ENCODE data around the gene SORBS2. TPM values are rescaled to one million over a fixed set of nuclear protein-coding genes. Genes with fewer than 3 reads are reported as not detected.

SORBS2 gene
- total and polyA plus RNA-seq, 2 experiments from 2014 or later, result 0.32 to 1.5 TPM

GRCh38 chr4:185624259-185624589 is 187.8 kb downstream of the SORBS2 start:
- in situ Hi-C loops (cut with MboI), result no loop called here
- Histone ChIP-seq H3K79me2 (ENCODE audit: insufficient read depth) (no peaks in the 10 kb centered on the region), H4K20me1 (ENCODE audit: insufficient read depth) (no peaks in the 10 kb centered on the region), H3K4me3 (no peak overlapping the region), H3K9ac (no peak overlapping the region), H2AFZ (no peak overlapping the region), H3K9me3 (ENCODE audit: low read depth) (no peaks in the 10 kb centered on the region), H3K4me2 (ENCODE audit: unreplicated experiment) (no peak overlapping the region), H3F3A (ENCODE audit: insufficient read depth) (no peaks in the 10 kb centered on the region), H3K36me3 (ENCODE audit: low read depth) (no peaks in the 10 kb centered on the region), H3K4me1 (ENCODE audit: insufficient read depth) (no peaks in the 10 kb centered on the region), H3K27ac (no peak overlapping the region), H3K9me2 (ENCODE audit: insufficient read depth) (no peaks in the 10 kb centered on the region), H3K27me3 (replicated peaks; ENCODE audit: insufficient read depth) (no peaks in the 10 kb centered on the region; the same call in 1 of the 2 replicates)
- DNase-seq, result no peak
- no peak for TF ChIP-seq EZH2phosphoT487 (IDR thresholded peaks at IDR 0.05; ENCODE audit: insufficient read depth, low read depth)
- no peak for TF ChIP-seq EZH2 (IDR thresholded peaks at IDR 0.05; ENCODE audit: insufficient read depth, poor library complexity, severe bottlenecking)
- 68 to 72% methylated on average over 10 of the region's 10 CpGs for WGBS, 2 experiments (ENCODE audit: low coverage in 1 of 2, low lambda C conversion rate in 2 of 2, missing lambda C conversion rate in 2 of 2)

- Histone ChIP-seq H3K4me3 (no peak overlapping the region), H3K36me3 (ENCODE audit: low read depth) (no peaks in the 10 kb centered on the region), H3K4me1 (ENCODE audit: insufficient read depth) (no peaks in the 10 kb centered on the region), H4K20me1 (ENCODE audit: insufficient read depth) (no peaks in the 10 kb centered on the region), H3K79me2 (ENCODE audit: insufficient read depth) (no peaks in the 10 kb centered on the region), H3F3A (ENCODE audit: insufficient read depth) (no peaks in the 10 kb centered on the region), H3K9ac (no peak overlapping the region), H3K4me2 (ENCODE audit: unreplicated experiment) (no peak overlapping the region), H3K27ac (no peak overlapping the region), H3K9me3 (ENCODE audit: low read depth) (no peaks in the 10 kb centered on the region), H3K27me3 (replicated peaks; ENCODE audit: insufficient read depth) (no peaks in the 10 kb centered on the region; the same call in 1 of the 2 replicates), H2AFZ (no peak overlapping the region), H3K9me2 (ENCODE audit: insufficient read depth) (no peaks in the 10 kb centered on the region)
- no peak for DNase-seq
- no peak for TF ChIP-seq EZH2phosphoT487 (IDR thresholded peaks at IDR 0.05; ENCODE audit: insufficient read depth, low read depth)
- in situ Hi-C loops (cut with MboI), result no loop called here
- WGBS, 2 experiments (ENCODE audit: low coverage in 1 of 2, low lambda C conversion rate in 2 of 2, missing lambda C conversion rate in 2 of 2), result 81 to 86% methylated on average over 43 to 46 of the region's 46 CpGs
Observed at GRCh38 chr4:185623444-185624258, 188.3 kb downstream of the SORBS2 start.

- no peak for TF ChIP-seq EZH2 (IDR thresholded peaks at IDR 0.05; ENCODE audit: insufficient read depth, poor library complexity, severe bottlenecking)
- TF ChIP-seq EZH2phosphoT487 (IDR thresholded peaks at IDR 0.05; ENCODE audit: insufficient read depth, low read depth), result no peak
- no peaks in the 10 kb centered on the region for H3F3A ChIP-seq (ENCODE audit: insufficient read depth)
- H4K20me1 ChIP-seq (ENCODE audit: insufficient read depth), result no peaks in the 10 kb centered on the region
- DNase-seq, result no peak
- H3K27me3 ChIP-seq (replicated peaks; ENCODE audit: insufficient read depth), result peaks cover 15% of the 10 kb centered on the region; the same call in 1 of the 2 replicates
- 51 to 54% methylated on average over 4 of the region's 4 CpGs for WGBS, 2 experiments (ENCODE audit: low coverage in 1 of 2, low lambda C conversion rate in 2 of 2, missing lambda C conversion rate in 2 of 2)
- H3K9ac ChIP-seq, result no peak overlapping the region
- H3K36me3 ChIP-seq (ENCODE audit: low read depth), result no peaks in the 10 kb centered on the region
- no peaks in the 10 kb centered on the region for H3K9me2 ChIP-seq (ENCODE audit: insufficient read depth)
- H3K4me2 ChIP-seq (ENCODE audit: unreplicated experiment), result no peak overlapping the region
- no peaks in the 10 kb centered on the region for H3K9me3 ChIP-seq (ENCODE audit: low read depth)
- H3K79me2 ChIP-seq (ENCODE audit: insufficient read depth), result no peaks in the 10 kb centered on the region
- H3K4me1 ChIP-seq (ENCODE audit: insufficient read depth), result no peaks in the 10 kb centered on the region
- H2AFZ ChIP-seq, result no peak overlapping the region
- in situ Hi-C loops (cut with MboI), result no loop called here
- no peak overlapping the region for H3K27ac ChIP-seq
- no peak overlapping the region for H3K4me3 ChIP-seq
Observed at GRCh38 chr4:185608185-185608584, 203.8 kb downstream of the SORBS2 start.

- in situ Hi-C loops (cut with MboI), result no loop called here
- no peak overlapping the region for H3K4me2 ChIP-seq (ENCODE audit: unreplicated experiment)
- no peak for DNase-seq
Observed at GRCh38 chr4:185602397-185602796, 209.6 kb downstream of the SORBS2 start.

More at GRCh38 chr4:185602397-185602796, 209.6 kb downstream of the SORBS2 start:
- no peaks in the 10 kb centered on the region for H3F3A ChIP-seq (ENCODE audit: insufficient read depth)
- WGBS, 2 experiments (ENCODE audit: low coverage in 1 of 2, low lambda C conversion rate in 2 of 2, missing lambda C conversion rate in 2 of 2), result 50 to 51% methylated on average over 3 of the region's 3 CpGs
- no peaks in the 10 kb centered on the region for H3K4me1 ChIP-seq (ENCODE audit: insufficient read depth)
- no peak overlapping the region for H2AFZ ChIP-seq
- H3K4me3 ChIP-seq, result no peak overlapping the region
- no peaks in the 10 kb centered on the region for H3K36me3 ChIP-seq (ENCODE audit: low read depth)
- TF ChIP-seq EZH2 (IDR thresholded peaks at IDR 0.05; ENCODE audit: insufficient read depth, poor library complexity, severe bottlenecking), result no peak
- no peaks in the 10 kb centered on the region for H3K9me3 ChIP-seq (ENCODE audit: low read depth)
- H3K27me3 ChIP-seq (replicated peaks; ENCODE audit: insufficient read depth), result peaks cover 4% of the 10 kb centered on the region; the same call in 1 of the 2 replicates
- H3K27ac ChIP-seq, result no peak overlapping the region
- H3K9me2 ChIP-seq (ENCODE audit: insufficient read depth), result no peaks in the 10 kb centered on the region
- H3K9ac ChIP-seq, result no peak overlapping the region
- no peaks in the 10 kb centered on the region for H3K79me2 ChIP-seq (ENCODE audit: insufficient read depth)
- H4K20me1 ChIP-seq (ENCODE audit: insufficient read depth), result no peaks in the 10 kb centered on the region

Data from GM23248 (cell line).